DLD1 (cell line): ENCODE data around the gene SLC2A10.
"Not testable (repeated sequence)": the region's sequence is repeated elsewhere in the genome, so short reads cannot be mapped to it uniquely, and the experiment has no call there.

Experiments
- in situ Hi-C: cut with HindIII; loops from 2 replicates; pipeline ENCODE4 v1.10.0; 2017; ENCODE audit warnings: low sequenced_read_pairs

Gene SLC2A10

DNA sequence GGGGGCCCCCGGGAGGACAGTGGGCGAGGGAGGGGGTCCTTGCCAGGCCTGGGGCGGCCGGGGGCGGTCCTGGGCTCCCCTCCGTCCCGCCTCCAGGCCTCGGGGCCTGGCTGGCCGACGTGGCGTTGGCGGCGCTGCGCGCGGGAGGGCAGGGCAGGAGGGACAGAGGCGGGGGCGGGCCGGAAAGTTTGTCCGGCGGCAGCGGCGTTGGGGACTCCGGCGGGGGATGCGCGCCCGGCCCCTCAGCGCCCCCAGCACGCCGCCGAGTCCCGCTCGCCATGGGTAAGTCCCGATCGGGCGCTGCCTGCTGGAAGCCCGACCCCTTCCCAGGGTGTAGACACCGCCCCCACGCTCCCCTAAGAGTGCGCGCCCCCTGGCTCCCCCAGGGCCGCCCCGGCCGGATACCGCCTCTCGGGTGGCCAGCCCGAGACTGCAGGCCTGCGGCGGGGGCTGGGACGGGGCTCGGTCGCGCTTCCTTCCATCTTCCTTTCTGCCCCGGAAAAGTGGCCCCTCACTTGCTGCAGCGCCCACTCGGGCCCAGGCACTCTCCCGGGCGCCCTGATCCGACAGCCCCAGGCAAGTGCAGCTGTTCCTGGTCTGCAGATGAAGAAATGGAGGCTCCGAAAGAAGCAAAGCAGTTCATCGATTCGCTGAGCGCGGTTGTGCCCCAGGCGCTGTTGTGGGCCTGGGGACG is at the start of gene SLC2A10:
SLC2A10 (plus strand) TSS at position 191 of the 694 bp plus-strand sequence; CDS start at position 279, 88 bp downstream.
- in situ Hi-C loops: no loop called here

- in situ Hi-C loops: no loop called here
These were observed 49.0 kb upstream of the SLC2A10 start for GRCh38 chr20:46660487-46660886.

- in situ Hi-C loops: no loop called here
These were observed 47.8 kb upstream of the SLC2A10 start for GRCh38 chr20:46661659-46662058.

DNA sequence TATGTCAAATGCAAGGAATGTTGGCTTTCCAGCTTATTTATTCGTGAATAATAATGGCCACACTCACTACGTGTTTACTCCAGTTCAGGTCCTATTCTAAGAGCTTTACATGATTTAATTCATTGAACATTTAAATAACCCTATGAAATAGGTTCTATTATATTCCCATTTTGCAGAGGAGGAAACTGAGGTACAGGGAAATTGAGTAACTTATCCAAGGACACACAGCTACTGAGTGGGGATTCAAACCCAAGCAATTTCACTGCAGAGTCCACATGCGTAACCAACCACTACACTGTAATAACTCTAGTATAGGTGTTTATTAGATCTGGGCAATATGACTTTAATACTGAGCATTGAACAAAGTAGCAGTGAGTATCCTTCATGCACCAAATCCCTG is 45.9 kb upstream of the SLC2A10 start:
- in situ Hi-C loops: no loop called here

- in situ Hi-C loops: no loop called here
These were observed 43.8 kb upstream of the SLC2A10 start for GRCh38 chr20:46665602-46666001.

- in situ Hi-C loops: no loop called here
These were observed 43.1 kb upstream of the SLC2A10 start for GRCh38 chr20:46666306-46666705.

DNA sequence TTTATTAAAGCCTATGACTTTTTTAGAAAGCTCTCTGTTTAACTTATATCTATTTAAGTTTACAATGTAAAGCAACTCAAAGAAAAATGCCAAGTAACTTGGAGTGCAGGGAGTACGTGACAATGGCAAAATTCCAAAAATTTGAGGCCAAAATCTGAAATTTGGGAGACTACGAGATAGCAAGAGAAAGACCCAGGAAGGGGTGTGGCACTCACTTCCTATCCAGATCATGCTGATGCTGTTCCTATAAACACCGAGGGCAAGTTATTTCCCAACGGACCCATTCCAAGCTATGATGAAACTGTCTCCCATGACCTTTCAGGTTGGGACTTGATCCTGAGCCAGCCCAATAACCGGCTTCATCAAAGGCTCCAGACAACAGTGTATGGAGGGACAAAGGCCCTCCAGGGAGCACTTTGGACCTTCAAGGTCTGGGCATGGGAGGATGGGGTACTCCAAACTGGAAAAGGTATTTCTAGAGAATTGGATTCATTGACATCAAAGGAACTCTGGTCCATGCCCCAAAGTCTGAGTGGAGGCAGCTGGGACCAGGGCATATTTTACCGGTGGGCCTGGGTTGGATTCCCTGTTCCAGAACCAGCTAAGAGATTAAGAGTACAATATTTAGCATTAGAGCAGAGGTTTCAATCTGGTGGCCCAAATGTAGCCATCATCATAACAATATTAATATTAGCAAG is 42.5 kb upstream of the SLC2A10 start:
- in situ Hi-C loops: no loop called here

GRCh38 chr20:46670228-46670584 is 39.2 kb upstream of the SLC2A10 start:
- in situ Hi-C loops: no loop called here

DNA sequence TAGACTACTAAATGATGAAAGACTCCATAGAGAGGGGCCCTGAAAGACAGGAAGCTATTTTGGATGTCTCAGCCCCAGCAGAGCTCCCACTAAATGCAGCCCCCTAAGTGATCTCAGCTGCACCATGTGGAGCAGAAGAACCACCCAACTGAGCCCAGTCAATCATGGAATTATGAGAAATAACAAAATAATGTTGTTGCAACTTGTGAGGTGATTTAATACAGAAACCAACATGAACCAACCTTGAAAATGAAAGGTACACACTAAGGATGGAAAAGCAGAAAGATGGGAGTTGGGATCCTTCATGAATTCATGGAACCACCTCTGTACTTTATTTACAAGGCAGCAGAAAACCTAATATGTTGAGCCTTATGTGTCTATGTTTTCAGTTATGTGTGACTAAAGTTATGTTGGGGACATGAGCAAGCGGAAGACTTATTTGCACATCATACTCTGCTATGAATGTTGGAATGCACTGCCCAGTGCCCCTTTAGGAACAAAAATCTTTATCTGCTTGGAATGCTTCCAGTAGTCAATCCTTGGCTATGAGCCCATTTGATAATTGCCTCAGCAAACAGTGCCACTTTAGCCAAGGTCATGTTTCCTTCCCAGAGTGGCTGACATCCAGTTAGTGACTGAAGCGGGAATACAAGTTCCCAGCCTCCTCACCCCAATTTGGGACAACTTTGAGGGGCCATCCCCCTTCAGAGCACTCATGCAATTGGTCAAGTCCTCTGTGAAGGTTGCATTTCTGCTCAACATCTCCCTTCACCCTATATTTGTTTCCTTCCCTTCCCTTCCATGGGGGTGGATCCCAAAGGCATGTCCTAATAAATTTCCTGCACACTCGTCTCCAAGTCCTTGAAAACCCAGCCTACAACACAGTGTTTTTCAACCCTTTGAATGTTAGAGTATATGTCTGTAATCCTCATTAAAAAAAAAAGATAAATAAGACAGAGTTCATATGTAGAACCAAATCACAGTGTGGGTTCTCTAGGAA is 38.6 kb upstream of the SLC2A10 start:
- in situ Hi-C loops: no loop called here

DNA sequence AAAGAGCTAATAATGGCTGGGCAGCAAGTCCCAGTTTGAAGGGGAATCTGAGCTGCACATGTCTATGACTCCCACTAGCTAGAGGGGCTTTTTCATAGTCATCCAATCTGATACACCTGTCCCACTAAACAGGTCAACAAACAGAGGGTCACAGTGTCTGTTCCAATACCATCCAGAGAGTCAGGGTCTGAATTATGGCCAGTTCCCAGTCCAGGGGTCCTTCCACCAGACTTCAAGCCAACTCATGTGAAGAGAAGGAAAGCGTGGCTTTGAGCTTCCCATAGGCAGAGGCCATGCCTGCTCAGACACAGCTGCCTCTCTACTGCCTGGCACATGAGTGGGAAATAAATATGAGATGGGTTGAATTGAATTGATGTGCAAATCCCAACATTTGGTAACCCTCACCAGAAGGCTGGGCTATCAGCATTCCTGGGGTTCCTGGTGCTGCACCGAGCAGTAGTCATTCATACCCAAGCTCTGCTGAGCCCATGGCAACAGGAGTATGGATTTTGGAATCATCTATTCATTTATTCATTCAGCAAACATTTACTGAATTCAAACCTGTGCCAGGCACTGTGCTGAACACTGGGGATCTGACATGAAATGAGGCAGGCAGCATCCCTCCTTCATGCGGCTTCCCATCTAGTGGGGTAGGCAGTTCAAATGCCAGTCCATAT is 37.4 kb upstream of the SLC2A10 start:
- in situ Hi-C loops: no loop called here

DNA sequence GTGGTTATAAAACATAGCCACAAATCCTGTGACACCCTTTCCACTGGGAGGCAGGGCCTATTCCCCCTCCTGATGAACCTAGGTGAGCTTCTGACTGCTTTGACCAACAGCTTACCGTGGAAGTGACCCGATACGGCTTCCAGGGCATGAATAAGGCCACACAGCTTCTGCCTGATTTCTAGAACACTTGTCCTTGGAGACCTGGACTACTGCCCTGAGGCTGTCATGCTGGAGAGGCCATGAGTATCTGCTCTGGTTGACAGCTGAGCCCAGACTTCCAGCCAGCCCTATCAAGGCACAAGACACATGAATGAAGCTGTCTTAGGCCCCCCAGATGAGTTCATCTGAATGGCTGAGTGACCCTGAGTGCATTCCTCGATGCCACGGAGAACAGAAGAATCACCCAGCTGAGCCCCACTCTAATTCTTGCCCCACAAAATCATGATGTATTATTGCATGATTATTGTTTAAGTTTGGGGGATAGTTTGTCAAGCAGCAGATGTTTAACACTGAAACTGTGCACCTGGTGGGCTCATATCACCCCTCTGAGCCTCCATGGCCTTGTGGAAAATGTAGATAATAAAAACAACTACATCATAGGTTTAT is 36.8 kb upstream of the SLC2A10 start:
- in situ Hi-C loops: no loop called here

GRCh38 chr20:46673394-46674252 is 35.8 kb upstream of the SLC2A10 start:
- in situ Hi-C loops: no loop called here

GRCh38 chr20:46674253-46675083 is 35.0 kb upstream of the SLC2A10 start:
- in situ Hi-C loops: no loop called here

DNA sequence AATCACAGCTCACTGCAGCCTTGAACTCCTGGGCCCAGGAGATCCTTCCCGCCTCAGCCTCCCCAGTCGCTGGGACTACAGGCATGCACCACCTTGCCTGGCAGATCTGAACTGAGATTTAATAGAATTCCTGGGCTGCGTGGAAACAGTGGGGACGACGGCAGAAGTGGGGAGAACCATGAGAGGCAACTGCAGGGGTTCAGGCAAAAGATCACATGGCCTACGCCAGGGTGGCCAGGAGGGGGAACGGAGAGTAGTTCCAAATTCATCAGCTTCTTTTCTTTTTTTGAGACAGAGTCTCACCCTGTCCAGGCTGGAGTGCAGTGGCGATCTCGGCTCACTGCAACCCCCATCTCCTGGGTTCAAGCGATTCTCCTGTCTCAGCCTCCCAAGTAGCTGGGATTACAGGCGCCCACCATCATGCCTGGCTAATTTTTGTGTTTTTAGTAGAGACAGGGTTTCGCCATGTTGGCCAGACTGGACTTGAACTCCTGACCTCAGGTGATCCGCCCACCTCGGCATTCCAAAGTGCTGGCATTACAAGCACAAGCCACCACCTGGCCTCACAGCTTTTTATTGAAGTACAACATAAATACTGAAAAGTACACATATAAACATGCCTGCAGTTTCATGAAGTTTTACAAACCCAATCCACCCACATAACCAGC is 32.7 kb upstream of the SLC2A10 start:
- in situ Hi-C loops: not testable (repeated sequence)

GRCh38 chr20:46677608-46678007 is 31.8 kb upstream of the SLC2A10 start:
- in situ Hi-C loops: no loop called here

DNA sequence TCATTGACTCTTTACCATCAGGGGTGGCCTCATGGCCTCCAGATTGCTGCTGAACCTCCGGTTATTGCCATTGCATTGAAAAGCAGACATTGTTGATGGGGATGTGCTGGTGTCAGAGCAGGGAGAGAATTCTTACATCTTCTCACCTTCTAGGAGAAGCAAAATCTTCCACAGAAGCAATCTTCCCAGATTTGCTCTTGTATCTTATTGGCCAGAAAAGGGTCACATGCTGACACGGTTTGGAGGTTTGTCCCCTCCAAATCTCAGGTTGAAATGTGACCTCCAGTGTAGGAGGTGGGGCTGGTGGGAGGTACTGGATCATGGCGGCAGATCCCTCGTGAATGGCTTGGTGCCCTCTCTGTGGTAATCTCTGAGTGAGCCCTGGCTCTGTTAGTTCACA is 30.9 kb upstream of the SLC2A10 start:
- in situ Hi-C loops: no loop called here

DNA sequence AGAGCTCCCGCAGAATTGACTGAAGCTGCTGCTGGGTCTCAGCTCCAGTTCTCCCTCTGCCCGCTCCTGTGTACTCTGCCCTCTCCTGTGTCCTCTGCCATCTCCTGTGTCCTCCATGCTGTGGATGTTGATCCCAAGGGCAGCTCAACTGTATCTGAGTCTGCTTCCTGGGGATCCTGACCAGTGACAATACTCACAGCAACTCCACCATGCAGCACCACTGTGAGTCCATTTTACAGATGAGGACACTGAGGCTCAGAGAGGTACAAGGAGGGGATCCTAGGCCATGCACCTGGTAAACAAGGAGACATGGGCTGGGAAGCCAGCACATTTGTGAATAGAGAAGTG is 28.8 kb upstream of the SLC2A10 start:
- in situ Hi-C loops: no loop called here
